GM20431 (cell line): Measurements from ENCODE around the gene SP3.

Source experiments
- in situ Hi-C: fragments of 300-500 bp; cut with MseI, MboI; formaldehyde crosslinking; loops from one replicate; pipeline ENCODE4 v1.15.0; 2020; ENCODE audit warnings: low sequenced_read_pairs; ENCODE audit not compliant: unreplicated experiment

SP3 gene

DNA sequence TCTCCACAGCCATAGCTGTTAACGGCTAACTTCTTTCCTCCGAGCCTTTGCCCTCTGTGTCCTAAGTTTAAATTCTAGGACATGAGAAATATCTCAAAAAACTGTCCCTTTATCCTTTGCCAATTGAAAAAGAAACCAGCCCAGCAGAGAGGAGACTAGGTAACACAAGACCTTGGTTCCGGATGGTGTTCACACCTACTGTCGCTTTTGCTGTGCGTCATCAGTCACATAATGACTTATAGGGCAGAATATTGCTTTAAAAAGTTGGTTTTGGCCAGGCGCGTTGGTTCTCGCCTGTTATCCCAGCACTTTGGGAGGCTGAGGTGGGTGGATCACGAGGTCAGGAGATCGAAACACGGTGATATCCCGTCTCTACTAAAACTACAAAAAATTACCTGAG is 66.2 kb downstream of the SP3 start:
- in situ Hi-C loops = loop anchor here (25.0 kb wide), 1 partner anchor 138 kb away; no protein-coding TSS in a partner anchor

GRCh38 chr2:173898178-173898668 is 67.0 kb downstream of the SP3 start:
- in situ Hi-C loops = loop anchor here (25.0 kb wide), 1 partner anchor 139 kb away; no protein-coding TSS in a partner anchor

DNA sequence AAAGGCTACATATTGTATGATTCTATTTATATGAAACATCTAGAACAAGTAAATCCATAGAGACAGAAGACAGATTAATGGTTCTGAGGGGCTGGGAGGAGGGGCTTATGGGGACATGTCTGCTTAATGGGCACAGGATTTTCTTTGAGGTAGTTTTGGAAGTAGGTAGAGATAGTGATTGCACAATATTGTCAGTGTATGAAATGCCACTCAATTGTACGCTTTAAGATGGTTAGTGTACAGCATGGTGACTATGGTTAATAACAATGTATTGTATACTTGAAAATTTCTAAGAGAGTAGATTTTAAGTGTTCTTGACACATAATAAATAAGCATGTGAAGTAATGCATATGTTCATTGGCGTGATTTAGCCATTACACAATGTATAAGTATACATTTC is 68.4 kb downstream of the SP3 start:
- in situ Hi-C loops = loop anchor here (25.0 kb wide), 1 partner anchor 141 kb away; no protein-coding TSS in a partner anchor

DNA sequence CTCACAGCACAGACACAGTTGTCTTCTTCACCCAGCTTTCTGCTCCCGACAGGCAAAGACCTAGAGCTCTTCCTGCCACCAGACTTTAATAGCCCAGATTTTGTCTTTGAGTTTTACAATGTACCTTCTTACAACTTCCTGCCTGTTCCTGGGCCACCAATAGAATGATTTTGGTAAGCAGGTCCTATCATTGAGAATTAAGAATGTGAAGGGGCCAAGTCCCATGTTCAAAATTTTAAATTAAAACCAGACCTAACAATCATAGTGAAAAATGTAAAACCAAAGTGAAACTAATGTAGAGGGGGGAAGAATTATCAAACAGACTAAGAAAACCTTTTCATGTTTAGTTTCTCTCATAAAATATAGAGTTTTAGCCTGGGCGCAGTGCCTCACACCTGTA is 72.8 kb downstream of the SP3 start:
- in situ Hi-C loops = loop anchor here (25.0 kb wide), 1 partner anchor 145 kb away; no protein-coding TSS in a partner anchor

DNA sequence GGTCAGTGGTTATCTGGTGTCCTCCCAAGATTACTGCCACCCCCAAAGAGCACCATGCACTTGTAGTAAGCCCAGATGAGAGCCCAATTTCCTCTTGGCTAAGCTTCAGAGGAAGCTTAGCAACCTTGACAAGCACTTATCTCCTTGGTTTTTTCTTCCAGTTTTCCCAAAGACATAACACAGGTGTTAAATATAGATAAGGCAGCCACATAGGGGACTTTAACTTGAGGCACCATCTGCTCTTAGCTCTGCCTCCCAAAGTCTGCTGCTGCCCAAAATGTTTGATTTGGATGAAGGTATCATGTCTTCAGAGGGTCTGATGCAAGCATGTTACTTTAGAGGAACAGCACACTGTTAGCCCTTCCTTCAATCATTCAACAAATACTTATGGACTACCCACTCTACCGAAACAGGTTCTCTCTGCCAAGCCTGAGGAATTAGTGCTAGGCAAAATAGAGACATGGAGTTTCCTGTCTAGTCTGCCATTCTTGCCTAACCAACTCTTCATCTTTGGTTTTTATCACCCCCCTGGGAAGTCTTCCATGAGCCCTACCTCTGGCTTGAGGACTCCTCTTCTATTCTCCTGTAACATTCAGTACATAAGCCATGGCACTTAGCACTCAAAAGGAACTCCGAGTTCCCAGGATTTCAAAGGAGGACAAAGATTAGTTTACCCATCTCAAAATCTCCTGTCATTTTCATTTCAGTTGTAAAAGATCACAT is 73.7 kb downstream of the SP3 start:
- in situ Hi-C loops = loop anchor here (25.0 kb wide), 1 partner anchor 146 kb away; no protein-coding TSS in a partner anchor

DNA sequence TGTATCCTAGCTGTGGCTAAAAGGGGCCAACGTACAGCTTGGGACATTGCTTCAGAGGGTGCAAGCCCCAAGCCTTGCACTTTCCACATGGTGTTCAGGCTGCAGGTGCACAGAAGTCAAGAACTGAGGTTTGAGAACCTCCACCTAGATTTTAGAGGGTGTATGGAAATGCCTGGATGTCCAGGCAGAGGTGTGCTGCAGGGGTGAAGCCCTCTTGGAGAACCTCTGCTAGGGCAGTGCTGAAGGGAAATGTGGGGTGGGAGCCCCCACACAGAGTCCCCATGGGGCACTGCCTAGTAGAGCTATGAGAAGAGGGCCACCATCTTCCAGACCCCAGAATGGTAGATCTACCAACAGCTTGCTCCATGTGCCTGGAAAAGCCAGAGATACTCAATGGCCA is 75.7 kb downstream of the SP3 start:
- in situ Hi-C loops = loop anchor here (25.0 kb wide), 1 partner anchor 148 kb away; no protein-coding TSS in a partner anchor

DNA sequence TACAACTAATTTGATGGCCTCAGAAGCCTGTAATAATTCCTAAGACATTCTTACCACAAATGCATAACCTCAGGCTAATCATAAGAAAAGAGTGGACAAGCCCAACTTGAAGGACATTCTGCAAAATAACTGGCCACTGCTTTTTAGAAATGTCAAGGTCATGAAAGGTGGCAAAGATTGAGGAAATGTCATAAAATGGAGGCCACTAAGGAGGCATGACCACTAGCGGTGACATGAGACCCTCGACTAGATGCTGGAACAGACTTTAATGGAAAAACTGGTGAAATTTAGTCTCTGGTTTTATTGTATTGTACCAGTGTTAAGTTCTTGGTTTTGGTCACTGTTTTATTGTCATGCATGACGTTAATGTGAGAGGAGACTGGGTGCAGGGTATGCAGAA is 78.6 kb downstream of the SP3 start:
- in situ Hi-C loops = loop anchor here (25.0 kb wide), 1 partner anchor 151 kb away; no protein-coding TSS in a partner anchor

DNA sequence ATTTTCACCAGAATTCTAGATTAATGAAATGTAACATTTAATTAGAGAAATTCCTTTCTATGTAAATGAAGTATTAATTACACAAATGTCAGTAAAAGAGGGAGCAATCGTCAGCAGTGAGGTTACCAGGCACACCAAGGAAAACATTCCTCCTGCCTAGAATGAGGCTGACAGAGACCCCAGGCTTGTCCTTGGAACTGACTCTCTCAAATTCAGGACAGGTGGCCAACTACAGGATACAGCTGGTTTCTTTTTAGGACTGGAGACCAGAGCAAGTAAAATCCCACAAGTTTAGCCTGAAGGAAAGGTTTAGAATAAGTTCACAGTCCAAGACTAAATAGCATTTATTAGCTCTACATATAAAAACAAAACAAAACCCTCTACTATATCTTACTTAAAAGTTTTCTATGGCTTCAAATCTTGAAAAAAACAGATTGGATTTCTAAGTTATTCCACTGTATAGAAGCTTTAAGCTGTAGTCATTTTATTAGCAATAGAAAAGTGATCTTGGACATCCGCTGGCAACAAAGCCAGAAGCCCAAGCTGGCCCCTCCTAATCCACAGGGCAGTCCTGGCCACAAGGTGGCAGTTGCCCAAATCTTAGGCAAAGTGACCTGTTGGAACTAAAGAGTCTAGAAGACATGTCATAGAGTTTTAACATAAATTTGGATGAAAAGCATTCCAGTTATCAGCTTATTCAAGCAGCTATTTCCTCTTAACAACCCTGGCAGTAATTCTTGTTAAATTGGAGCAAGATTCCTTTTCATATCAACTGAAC is 81.0 kb downstream of the SP3 start:
- in situ Hi-C loops = loop anchor here (25.0 kb wide), 1 partner anchor 153 kb away; no protein-coding TSS in a partner anchor

- in situ Hi-C loops = loop anchor here (25.0 kb wide), 1 partner anchor 155 kb away; no protein-coding TSS in a partner anchor
These were observed 83.3 kb downstream of the SP3 start for GRCh38 chr2:173881886-173882285.

DNA sequence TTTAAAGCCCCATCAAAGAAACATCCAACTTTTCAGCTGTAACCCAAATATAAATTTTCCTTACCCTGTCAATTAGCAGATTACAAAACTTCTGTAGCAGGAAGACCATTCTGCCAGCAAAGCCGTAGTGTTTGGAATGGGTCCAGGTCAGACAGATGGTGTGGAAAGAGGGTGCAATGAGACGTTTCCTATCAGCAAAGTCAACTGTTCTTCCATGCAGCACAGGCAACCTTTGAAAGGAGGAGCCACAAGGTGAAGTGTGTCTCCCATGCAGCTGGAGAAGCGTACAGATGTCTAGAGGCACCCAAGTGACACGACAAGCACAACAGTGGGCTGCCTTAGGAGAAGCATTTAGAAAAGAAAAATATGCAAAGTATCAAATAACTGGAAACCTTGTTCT is 83.7 kb downstream of the SP3 start:
- in situ Hi-C loops = loop anchor here (25.0 kb wide), 1 partner anchor 156 kb away; no protein-coding TSS in a partner anchor

DNA sequence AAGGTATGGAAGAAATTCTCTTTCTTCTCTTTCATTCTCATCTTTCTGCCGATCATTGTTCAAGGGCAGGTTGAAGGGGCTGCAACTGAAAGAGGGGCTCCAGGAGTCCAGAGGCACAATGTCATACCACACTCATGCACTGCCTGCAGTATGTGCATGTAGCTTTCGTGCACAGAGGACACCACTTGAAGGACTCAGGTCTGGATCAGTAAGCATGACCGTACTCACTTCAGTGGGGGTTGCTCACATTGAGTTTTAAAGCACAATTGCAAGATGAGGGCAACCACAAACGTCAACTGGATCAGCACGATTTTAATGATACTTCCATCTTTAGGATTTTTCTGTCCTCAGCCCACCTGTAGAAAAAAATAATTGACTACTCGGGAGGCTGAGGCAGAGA is 84.6 kb downstream of the SP3 start:
- in situ Hi-C loops = loop anchor here (25.0 kb wide), 1 partner anchor 157 kb away; no protein-coding TSS in a partner anchor

DNA sequence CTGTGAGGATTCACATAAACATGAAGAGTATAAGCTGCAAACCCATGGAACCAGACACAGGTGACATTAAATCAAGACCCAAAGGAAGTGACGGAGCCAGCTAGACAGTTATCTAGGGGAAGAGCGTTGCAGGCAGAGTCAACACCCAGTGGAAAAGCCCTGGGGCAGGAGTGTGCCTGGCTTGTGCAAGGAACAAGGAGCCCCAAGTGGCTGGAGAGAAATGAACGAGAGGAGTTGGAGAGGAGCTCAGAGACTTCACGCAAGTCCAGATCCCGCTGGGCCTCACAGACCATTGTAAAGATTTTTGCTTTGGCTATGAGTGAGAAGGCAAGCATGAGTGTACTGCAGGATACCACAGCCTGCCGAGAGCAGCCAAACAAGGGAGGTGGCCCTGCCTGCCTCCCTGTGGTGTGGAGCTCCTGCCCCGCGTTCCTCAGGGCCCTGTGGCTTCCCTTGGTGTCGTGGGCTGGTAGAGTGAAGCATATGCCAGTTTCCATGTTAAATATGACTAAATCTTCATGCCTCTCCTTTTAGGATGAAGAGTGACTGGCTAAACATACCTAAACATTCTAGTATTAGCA is 88.2 kb downstream of the SP3 start:
- in situ Hi-C loops = loop anchor here (25.0 kb wide), 1 partner anchor 160 kb away; no protein-coding TSS in a partner anchor

DNA sequence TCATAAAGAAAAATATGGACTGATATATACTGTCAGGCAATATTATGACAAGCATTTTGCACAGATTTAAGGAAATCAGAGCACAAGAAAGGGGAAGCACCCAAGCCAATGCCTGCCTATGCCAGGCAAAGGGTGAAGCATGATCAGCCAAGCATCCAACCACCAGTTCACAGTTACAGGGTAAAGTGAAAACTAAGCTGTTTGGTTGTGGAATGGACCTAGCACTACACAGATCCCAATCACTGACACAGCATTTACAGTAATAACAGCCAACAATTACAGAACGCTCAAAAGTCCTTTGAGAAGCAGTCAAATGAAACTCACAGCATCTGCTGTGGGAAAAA is 90.3 kb downstream of the SP3 start:
- in situ Hi-C loops = loop anchor here (25.0 kb wide), 1 partner anchor 162 kb away; no protein-coding TSS in a partner anchor

DNA sequence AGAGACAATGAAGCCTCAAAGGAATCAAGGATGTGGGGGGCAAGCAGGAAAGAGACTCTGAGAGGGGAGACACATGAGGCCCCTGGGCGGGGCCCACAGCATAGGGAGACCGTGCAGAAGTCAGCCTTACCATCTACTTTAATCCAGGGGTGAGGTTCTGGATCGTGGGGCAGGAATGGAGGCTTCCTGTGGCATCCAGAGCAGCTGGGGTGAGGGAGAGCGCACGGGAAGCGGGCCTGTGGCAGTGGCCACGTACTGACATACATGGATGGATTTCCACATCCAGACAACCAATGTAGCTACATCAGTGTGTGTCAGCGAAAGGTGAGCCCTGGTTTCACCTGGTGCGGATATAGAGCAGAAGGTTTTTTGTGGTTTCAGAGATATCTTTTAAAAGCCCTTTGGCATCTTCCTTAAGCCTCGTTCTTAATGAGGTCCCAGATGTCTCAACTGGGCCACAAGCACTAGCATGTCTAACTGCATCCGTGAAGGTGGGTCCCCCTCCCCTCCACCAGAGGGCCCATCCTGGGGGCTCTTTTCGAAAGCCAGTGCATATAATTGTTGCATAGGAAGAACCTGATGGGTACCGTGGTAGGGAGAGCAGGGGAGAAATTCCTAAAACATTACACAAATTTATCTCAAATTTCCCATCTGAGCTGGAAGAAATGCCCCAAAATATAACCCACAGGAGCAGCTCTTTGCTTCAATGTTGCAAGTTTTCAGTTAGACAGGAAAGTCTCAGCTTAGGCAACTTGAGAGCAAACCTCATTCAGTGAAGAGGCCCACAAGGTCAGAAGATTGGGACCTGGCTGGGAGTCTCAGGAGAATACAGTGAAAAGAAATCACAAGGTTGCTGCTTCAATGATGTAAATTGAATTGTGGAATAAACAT is 90.9 kb downstream of the SP3 start:
- in situ Hi-C loops = no loop called here

- in situ Hi-C loops = no loop called here
These were observed 92.5 kb downstream of the SP3 start for GRCh38 chr2:173872714-173873113.

DNA sequence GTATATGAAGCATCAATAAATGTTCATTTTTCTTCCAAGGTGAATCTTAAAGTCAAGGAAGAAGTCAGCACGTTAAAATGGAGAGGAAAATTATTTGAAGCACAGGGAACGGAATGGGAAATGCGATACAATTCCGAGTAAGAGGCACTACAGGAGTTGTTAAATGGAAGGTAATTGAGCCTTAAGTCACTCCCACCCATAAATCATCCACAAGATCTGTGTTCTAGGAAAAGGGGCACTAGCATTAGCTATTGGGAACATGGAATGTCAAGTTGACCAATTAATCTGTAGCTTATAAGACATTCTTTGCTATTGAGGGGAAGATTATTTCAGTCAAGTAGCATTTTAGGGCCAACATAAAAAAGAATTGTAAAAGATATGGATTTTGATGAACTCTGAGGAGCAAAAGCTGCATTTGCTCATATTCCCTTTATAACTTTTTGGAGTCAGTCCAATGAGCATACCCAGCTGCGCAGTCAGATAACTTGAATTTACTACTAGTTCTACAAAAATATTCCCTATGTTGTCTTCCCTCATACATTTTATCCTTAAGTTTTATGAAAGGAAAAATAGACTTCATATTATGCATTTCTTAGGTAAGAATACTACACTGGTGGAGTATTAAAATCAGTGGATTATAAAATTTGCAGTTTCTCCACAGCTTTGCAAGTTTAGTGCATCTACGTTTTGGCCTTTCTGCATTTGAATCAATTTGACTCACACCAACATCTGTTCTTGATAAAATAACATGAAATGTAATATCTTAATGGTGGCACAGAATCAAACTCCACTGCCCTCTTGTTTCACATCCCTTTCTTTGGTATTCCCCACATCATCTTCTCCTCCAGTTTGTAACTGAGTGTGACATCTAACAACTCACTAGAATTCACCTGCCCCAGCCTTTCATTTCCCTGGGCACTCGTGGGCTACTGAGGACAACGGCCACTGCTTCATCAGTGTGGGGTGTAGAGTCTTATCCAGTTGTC is 95.6 kb downstream of the SP3 start:
- in situ Hi-C loops = no loop called here

DNA sequence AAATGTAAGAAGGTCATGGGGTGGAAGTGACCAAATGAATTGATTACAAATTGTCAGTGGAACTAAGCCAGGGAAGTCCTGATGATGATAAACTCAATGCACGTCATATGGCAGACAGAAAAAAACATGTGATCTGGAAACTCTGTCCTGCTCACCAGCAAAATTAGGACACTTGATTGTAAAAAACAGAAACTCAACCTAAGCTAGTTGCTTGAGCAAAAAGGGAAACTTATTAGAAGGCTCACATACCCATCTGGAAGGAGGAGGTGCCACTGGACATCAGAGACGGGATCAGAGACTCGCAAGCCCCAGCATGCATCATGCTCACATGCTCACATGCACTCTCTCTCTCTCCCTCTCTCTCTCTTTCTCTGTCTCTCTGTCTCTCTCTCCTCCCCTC is 96.8 kb downstream of the SP3 start:
- in situ Hi-C loops = no loop called here
